Activated effector memory CD4-positive, alpha-beta T cell treated with anti-CD3 and anti-CD28 coated beads, Interleukin-2, amount 50 U/mL, for 16 hours (primary cell): ENCODE measurements around the gene DDX5.
"Not testable (repeated sequence)": the region's sequence is repeated elsewhere in the genome, so short reads cannot be mapped to it uniquely, and the experiment has no call there.

Experiments used
- DNase-seq: peaks from one replicate; pipeline ENCODE4 v3.0.0-alpha.2; 2020

Gene DDX5

GRCh38 chr17:64491034-64491860, 14.8 kb downstream of the DDX5 start:
- peak; percentile 79 for DNase-seq

- DNase-seq = no peak
These were observed 17.8 kb downstream of the DDX5 start for GRCh38 chr17:64488301-64488700.

GRCh38 chr17:64484380-64484779, 21.7 kb downstream of the DDX5 start:
- DNase-seq = no peak

- no peak for DNase-seq
These were observed 25.1 kb downstream of the DDX5 start for GRCh38 chr17:64480951-64481350.

- no peak for DNase-seq
These were observed 28.2 kb downstream of the DDX5 start for GRCh38 chr17:64477849-64478248.

GRCh38 chr17:64472564-64472963, 33.5 kb downstream of the DDX5 start:
- no peak for DNase-seq

- no peak for DNase-seq
These were observed 34.6 kb downstream of the DDX5 start for GRCh38 chr17:64471440-64471839.

- DNase-seq = no peak
These were observed 35.5 kb downstream of the DDX5 start for GRCh38 chr17:64470625-64471024.

GRCh38 chr17:64466834-64467233, 39.3 kb downstream of the DDX5 start:
- DNase-seq = not testable (repeated sequence)

- DNase-seq = no peak
These were observed 39.9 kb downstream of the DDX5 start for GRCh38 chr17:64466019-64466735.

- DNase-seq = no peak
These were observed 44.3 kb downstream of the DDX5 start for GRCh38 chr17:64461788-64462187.

GRCh38 chr17:64460955-64461354, 45.1 kb downstream of the DDX5 start:
- DNase-seq = no peak

- DNase-seq = not testable (repeated sequence)
These were observed 46.3 kb downstream of the DDX5 start for GRCh38 chr17:64459818-64460217.

- no peak for DNase-seq
These were observed 46.8 kb downstream of the DDX5 start for GRCh38 chr17:64459284-64459747.

- no peak for DNase-seq
These were observed 47.3 kb downstream of the DDX5 start for GRCh38 chr17:64458756-64459155.

GRCh38 chr17:64457156-64457555, 48.9 kb downstream of the DDX5 start:
- no peak for DNase-seq

GRCh38 chr17:64455993-64456885, 49.9 kb downstream of the DDX5 start:
- DNase-seq = no peak

- DNase-seq = no peak
These were observed 56.5 kb downstream of the DDX5 start for GRCh38 chr17:64449545-64449944.

- no peak for DNase-seq
These were observed 57.2 kb downstream of the DDX5 start, which contains the start of gene MILR1 for GRCh38 chr17:64448665-64449512. Gene MILR1, plus strand, starts transcription at chr17:64449115. Its CDS starts 54 bp downstream, at chr17:64449169.
